Skeletal muscle satellite cell (primary cell): ENCODE measurements around the gene HCN4.

ENCODE experiments used
- H3K27me3 ChIP-seq: 2 replicates; pipeline ENCODE4 v1.7.0; 2013; ENCODE audit warnings: low read length; ENCODE audit not compliant: control insufficient read depth, insufficient read depth
- H3K36me3 ChIP-seq: 2 replicates; pipeline ENCODE4 v1.7.0; 2013; ENCODE audit warnings: mild to moderate bottlenecking, control low read depth, low read length; ENCODE audit not compliant: insufficient read depth
- H3K4me1 ChIP-seq: 2 replicates; pipeline ENCODE4 v1.7.0; 2013; ENCODE audit warnings: low read length; ENCODE audit not compliant: control insufficient read depth, insufficient read depth
- H3K4me2 ChIP-seq: 2 replicates; pipeline ENCODE4 v1.7.0; 2013; ENCODE audit warnings: mild to moderate bottlenecking, low read length
- H3K4me3 ChIP-seq: 2 replicates; pipeline ENCODE4 v1.7.0; 2013; ENCODE audit warnings: low read length
- H3K9ac ChIP-seq: 2 replicates; pipeline ENCODE4 v1.7.0; 2013; ENCODE audit warnings: mild to moderate bottlenecking, low read depth, low read length, moderate library complexity
- H3K9me3 ChIP-seq: replicated peaks from 2 replicates; pipeline ENCODE4 v1.7.0; 2013; ENCODE audit warnings: mild to moderate bottlenecking, control low read depth, low read length

Gene HCN4

DNA sequence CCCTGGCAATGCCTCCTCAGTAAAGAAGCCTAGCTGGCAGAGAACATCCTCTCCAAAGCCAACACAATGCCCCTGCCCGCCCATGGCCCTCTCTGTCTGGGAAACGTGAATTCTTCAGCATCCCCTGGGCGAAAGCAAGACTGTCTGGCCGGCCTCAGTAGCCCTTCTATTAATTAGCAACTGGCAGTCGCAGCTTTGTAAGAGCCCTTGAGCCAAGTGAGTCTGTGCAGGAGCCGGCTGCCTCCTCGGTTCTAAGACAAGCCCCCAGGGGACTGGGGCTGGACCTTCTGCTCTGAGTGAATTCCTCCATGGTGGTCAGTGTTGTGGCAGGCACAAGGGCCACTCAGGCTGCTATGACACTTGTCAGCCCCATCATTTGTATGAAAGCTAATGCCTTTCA is 7.4 kb downstream of the HCN4 start:
- H3K36me3 ChIP-seq, result no peaks in the 10 kb centered on the region
- H3K27me3 ChIP-seq, result peaks cover 97% of the 10 kb centered on the region
- H3K4me2 ChIP-seq, result no peak overlapping the region
- no peaks in the 10 kb centered on the region for H3K4me1 ChIP-seq
- H3K4me3 ChIP-seq, result no peak overlapping the region
- H3K9me3 ChIP-seq, result no peaks in the 10 kb centered on the region
- no peak overlapping the region for H3K9ac ChIP-seq

DNA sequence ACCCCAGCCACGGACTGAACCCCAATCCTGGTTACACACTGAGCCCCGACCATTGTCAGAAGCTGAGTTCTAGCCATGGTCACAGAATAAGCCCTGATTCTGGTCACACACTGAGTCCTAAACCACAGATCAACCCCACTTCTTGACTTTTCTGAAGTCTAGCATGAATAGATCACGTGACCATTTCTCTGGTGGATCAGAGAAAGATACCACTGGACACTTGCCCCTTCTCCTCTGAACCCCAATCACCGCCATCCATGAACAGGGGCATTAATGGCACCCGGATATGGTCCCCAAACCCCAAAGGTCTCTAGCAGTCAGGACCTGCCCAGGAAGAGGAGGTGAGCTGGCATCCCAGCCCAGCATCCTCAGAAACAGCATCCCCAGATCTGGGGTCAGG is 9.1 kb downstream of the HCN4 start:
- Histone ChIP-seq H3K4me1 (no peaks in the 10 kb centered on the region), H3K9me3 (no peaks in the 10 kb centered on the region), H3K9ac (no peak overlapping the region), H3K27me3 (peaks cover 80% of the 10 kb centered on the region), H3K4me3 (no peak overlapping the region), H3K36me3 (no peaks in the 10 kb centered on the region), H3K4me2 (no peak overlapping the region)

DNA sequence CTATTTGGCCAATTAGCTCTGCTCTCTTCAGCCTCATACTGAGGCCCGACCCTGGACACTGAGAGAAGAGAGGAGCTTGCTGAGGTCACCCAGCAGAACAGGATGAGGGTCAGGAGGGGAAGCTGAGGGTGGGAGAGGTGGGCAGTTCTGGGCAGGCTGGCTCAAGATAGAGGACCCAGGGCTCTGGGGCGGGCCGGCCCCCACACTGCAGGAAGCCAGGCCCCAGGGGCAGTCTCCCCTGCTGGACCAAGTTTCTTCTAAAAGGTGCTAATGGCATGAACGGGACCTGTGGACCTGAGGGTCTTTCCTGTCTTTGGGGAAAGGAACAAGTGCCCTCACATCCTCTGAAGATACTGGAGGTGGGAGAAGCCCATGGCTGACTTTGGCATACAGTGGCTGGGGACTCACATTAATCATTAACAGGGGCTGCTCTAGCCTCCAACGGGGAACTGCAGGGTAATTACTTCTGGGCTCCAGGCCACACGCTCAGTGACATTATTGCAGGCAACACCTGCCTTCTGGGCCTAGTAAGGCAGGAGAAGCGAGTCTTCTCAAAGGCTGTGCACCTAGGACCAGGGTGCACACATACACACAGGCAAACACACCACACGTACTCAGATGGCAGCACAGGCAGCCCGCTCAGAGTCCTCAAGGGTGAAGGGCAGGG is 10.6 kb downstream of the HCN4 start:
- Histone ChIP-seq H3K36me3 (no peaks in the 10 kb centered on the region), H3K4me3 (no peak overlapping the region), H3K4me2 (no peak overlapping the region), H3K4me1 (no peaks in the 10 kb centered on the region), H3K9ac (no peak overlapping the region), H3K27me3 (peaks cover 69% of the 10 kb centered on the region), H3K9me3 (no peaks in the 10 kb centered on the region)

DNA sequence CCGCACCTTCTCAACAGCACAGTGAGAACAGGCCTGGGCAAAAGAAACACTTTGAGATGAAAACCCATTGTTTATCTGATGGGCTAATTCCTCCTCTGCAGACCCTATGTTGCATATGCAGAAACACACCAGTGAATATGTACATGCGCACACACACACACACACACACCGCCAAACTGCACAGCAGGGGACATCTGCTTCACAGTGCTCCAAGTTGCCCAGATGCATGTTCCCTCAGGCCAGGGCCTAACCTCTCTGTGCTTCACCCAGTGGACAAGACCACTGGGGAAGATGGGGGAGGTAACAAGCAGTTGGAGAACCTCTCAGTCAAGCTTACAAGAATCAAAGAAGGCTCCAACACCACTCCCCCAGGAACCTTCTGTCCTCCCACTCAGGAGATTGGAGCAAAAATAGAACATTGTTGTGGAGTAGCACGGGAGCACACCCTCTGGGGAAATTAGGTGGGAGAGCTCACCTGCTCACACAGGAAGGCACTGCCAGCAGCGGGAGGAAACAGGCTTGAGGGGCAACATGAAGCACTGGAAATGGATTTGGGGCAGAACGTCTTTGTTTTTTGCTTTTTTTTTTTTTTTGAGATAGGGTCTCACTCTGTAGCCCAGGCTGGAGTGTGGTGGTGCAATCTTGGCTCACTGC is 13.0 kb downstream of the HCN4 start:
- Histone ChIP-seq H3K9me3 (no peaks in the 10 kb centered on the region), H3K4me2 (no peak overlapping the region), H3K4me3 (no peak overlapping the region), H3K27me3 (peaks cover 49% of the 10 kb centered on the region), H3K36me3 (no peaks in the 10 kb centered on the region), H3K4me1 (no peaks in the 10 kb centered on the region), H3K9ac (no peak overlapping the region)

DNA sequence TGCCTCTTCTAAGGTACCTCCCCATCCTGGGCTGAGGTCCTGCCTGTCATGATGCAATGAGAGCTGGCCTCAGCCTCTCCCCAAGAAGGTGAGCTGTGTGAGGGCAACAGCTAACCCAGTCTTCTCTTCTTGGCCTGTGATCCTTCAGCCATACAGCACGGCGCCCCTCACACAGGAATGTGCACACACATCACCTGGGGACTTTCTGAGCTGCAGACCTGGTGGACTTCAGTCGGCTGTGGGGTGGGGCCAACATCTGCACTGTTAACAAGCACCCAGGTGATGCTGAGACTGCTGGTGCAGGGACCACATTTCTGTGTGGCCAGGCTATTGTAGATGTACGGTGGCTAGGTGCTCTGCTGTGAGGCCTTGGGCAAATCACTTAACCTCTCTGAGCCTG is 14.5 kb downstream of the HCN4 start:
- Histone ChIP-seq H3K4me1 (no peaks in the 10 kb centered on the region), H3K4me3 (no peak overlapping the region), H3K27me3 (peaks cover 40% of the 10 kb centered on the region), H3K9me3 (no peaks in the 10 kb centered on the region), H3K36me3 (no peaks in the 10 kb centered on the region), H3K4me2 (no peak overlapping the region), H3K9ac (no peak overlapping the region)

DNA sequence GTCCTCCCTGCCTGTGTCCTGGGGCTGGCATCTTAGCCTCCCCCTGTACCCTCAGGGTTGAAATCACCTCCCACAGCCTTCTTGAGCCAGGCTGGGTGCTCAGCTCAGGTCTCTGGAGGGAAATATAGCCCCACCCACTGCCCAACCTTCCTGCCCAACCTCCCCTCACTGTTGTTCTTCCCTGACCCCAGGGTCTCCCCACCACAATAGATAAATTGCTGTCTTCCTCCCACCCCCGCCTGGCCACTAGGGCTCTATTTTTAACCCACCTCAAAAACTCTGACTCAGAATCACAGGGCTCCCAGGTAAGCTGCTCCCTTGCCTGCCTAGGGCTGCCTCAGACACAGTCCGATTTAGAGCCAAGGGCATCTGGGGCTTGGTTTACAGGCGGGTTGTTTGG is 15.0 kb downstream of the HCN4 start:
- Histone ChIP-seq H3K4me3 (no peak overlapping the region), H3K9me3 (no peaks in the 10 kb centered on the region), H3K4me2 (no peak overlapping the region), H3K4me1 (no peaks in the 10 kb centered on the region), H3K27me3 (peaks cover 35% of the 10 kb centered on the region), H3K36me3 (no peaks in the 10 kb centered on the region), H3K9ac (no peak overlapping the region)

DNA sequence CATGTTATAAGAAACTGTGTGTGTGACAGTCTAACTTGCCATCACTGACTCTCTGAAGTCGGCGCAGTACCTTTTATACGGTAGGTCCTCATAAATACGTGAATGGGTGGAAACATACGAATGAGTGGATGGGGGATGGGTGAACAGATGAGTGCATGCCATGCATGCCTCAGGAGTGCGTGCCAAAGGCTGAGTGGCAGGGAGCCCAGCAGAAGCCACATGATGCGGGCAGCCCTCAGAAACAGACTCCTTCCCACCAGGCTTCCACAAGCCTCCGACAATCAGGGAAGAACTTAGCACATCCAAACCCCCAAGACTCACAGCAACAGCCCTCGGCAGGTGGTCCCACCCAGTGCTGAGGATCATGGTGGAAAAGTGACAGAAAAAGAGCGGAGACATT is 16.7 kb downstream of the HCN4 start:
- Histone ChIP-seq H3K9ac (no peak overlapping the region), H3K4me1 (no peaks in the 10 kb centered on the region), H3K4me2 (no peak overlapping the region), H3K4me3 (no peak overlapping the region), H3K27me3 (peaks cover 21% of the 10 kb centered on the region), H3K36me3 (no peaks in the 10 kb centered on the region), H3K9me3 (no peaks in the 10 kb centered on the region)

DNA sequence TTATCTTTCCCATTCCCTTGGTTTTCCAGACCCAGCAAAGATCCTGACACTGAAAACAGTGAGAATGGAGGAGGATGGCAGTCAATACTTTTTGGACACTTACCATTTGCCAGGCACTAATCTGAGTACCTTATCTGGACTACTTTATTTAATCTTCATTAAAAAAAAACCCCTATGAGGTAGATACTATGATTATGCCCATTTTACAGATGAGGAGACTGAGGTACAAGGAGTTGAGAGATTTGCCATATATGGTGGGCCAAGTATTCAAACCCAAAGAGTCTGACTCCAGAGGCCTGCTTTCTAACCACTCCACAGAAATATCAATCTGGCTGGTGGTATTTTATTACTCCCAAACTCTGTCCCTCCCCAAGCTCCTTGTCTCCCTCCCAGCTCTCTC is 19.6 kb downstream of the HCN4 start:
- Histone ChIP-seq H3K4me3 (no peak overlapping the region), H3K27me3 (peaks cover 14% of the 10 kb centered on the region), H3K9ac (no peak overlapping the region), H3K36me3 (no peaks in the 10 kb centered on the region), H3K4me1 (no peaks in the 10 kb centered on the region), H3K4me2 (no peak overlapping the region), H3K9me3 (no peaks in the 10 kb centered on the region)

DNA sequence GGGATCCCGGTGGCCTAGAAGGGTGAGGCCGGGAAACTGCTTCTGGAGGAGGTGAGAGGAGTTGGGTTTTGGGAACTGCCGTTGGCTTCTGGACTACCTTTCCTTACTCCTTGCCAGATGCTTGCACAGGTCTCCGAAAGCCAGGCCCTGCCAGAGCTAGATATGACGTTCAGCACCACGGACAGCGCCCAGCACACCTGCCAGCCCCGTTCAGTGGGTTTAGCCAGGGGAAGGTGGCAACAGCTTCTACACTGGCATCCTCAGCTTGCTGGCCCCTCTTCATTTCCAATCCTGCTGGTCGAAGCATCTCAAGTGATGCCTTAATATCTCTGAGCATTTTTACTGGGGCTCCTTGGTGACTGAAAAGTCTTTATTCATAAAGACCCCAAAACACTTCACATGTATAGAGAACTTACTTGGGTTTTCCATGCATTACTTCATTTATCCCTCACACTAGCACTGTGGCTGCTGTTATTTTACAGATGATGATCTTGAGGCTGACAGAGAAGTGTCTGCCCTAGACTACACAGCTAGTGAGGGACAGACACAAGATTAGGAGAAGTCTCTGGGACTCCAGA is 21.9 kb downstream of the HCN4 start:
- Histone ChIP-seq H3K9ac (no peak overlapping the region), H3K4me3 (no peak overlapping the region), H3K27me3 (peaks cover 9% of the 10 kb centered on the region), H3K9me3 (no peaks in the 10 kb centered on the region), H3K36me3 (no peaks in the 10 kb centered on the region), H3K4me1 (no peaks in the 10 kb centered on the region), H3K4me2 (no peak overlapping the region)

DNA sequence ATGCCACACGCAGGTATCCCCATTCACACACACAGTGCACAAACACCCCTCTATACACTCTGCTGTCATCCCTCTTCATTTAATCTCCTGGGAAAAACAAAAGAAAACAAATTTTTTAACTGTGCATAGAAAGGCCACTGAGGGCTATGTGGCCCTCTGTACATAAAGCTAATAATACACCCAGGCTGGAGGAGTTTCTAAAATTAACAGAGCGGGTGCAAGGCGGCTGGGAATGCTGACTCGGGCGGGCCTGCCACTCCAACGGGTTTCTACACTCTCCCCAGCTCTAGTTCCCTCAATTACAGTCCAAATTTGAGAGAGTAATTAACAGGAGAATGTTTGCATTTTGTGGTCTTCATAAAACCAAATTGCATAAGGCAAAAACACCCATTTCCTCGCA is 23.1 kb downstream of the HCN4 start:
- Histone ChIP-seq H3K4me1 (no peaks in the 10 kb centered on the region), H3K9me3 (no peaks in the 10 kb centered on the region), H3K4me3 (no peak overlapping the region), H3K36me3 (no peaks in the 10 kb centered on the region), H3K4me2 (no peak overlapping the region), H3K27me3 (peaks cover 9% of the 10 kb centered on the region), H3K9ac (no peak overlapping the region)

DNA sequence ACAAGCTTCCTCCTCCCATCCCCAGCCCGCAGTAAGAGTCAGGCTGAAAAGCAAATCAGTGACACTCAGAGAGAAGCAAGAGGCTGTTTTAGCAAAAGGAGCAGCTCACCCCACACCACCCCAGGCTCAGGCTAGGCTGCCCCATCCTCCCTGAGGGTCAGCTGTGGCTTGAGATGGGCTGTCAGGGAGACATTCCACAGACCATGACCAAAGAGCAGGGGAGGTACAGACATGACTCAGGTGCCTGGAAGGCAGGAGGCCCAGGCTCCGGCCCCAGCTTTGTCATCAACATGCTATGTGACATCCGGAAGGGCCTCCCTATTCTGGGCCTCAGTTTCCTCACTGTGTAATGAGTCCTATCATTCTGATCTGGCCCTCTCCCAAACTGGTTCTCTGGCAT is 24.7 kb downstream of the HCN4 start:
- Histone ChIP-seq H3K9me3 (no peaks in the 10 kb centered on the region), H3K9ac (no peak overlapping the region), H3K4me2 (no peak overlapping the region), H3K36me3 (no peaks in the 10 kb centered on the region), H3K4me1 (no peaks in the 10 kb centered on the region), H3K4me3 (no peak overlapping the region), H3K27me3 (peaks cover 3% of the 10 kb centered on the region)
